Esophagus squamous epithelium (tissue), 4 donors: ENCODE measurements around the gene CIDEB.

Experiments
- CTCF ChIP-seq, 6 experiments: fragments of 450-650 bp in 4 of 6; fragments of 200-600 bp in 2 of 6; sonication (generic) in 2 of 6; IDR thresholded peaks; one replicate each; pipeline ENCODE4 v1.5.1; 2016 to 2019; ENCODE audit warnings: antibody characterized with exemption in 6 of 6, mild to moderate bottlenecking in 4 of 6, moderate library complexity in 4 of 6
- POLR2A ChIP-seq, 4 donors: fragments of 450-650 bp; IDR thresholded peaks; one replicate each; pipeline ENCODE4 v1.6.1; 2017; ENCODE audit warnings: antibody characterized with exemption in 4 of 4, mild to moderate bottlenecking in 4 of 4, moderate library complexity in 3 of 4

DNA sequence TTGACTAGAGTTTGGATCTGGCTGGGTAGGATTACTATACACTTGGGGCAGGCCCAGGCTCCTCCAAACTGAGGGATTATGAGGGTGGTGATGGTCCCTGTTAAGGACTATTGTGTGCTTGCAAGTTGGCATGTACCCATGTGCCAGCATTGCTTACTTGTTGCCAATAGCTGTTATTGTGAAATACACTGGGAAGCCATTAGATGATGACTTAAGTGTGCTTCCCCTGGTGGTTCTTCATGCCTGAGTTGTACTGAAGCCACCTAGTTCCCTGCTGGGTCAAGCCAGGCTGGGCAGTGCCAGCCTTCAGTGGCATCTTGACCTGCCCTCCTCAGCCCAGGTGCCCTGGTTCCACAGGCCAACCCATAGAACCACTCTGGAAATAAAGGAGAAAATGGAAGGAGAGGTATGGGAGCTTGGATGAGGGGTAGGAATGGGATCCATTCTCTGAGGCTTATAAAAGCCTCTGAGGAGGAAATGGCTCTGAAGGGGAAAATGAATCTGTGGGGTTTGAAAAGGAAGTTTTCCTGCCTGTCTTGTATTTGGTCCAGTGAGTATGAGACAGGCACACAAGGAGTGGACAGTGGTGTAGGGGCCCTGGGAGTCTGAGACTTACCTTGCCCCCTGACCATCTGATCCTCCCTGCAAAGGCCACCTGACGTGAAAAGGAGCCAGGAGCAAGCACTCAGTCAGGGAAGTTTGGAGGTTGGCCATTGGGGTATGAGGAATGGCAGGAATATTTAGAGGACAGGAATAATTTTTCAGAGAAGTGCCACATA is 4.2 kb upstream of the CIDEB start:
- TF ChIP-seq CTCF (IDR thresholded peaks at IDR 0.05) (peak in 2 of 6 experiments; percentile 8 to 29), POLR2A (IDR thresholded peaks at IDR 0.05) (no peak)
